HAP-1 (cell line): Measurements from ENCODE around the gene UVSSA.
"Not testable (repeated sequence)": the region's sequence is repeated elsewhere in the genome, so short reads cannot be mapped to it uniquely, and the experiment has no call there.

Source experiments
- DNase-seq, 2 experiments: peaks; one replicate each; pipeline ENCODE4 v3.0.0-alpha.2; 2016 to 2020; ENCODE audit warnings: low spot score in 2 of 2
- H3K27me3 ChIP-seq: fragments of 250-450 bp; sonication (Bioruptor Pico); 2 replicates; pipeline ENCODE4 v1.5.1; 2020; ENCODE audit warnings: low read depth, mild to moderate bottlenecking, moderate library complexity
- H3K36me3 ChIP-seq: fragments of 250-450 bp; sonication (Bioruptor Pico); replicated peaks from 2 replicates; pipeline ENCODE4 v1.5.1; 2020; ENCODE audit warnings: mild to moderate bottlenecking
- H3K4me1 ChIP-seq: fragments of 250-450 bp; sonication (Bioruptor Pico); 2 replicates; pipeline ENCODE4 v1.5.1; 2020; ENCODE audit warnings: mild to moderate bottlenecking
- H3K4me3 ChIP-seq: fragments of 250-450 bp; sonication (Bioruptor Pico); 2 replicates; pipeline ENCODE4 v1.5.1; 2020; ENCODE audit warnings: mild to moderate bottlenecking, moderate library complexity
- H3K9me3 ChIP-seq: fragments of 250-450 bp; sonication (Bioruptor Pico); 2 replicates; pipeline ENCODE4 v1.5.1; 2020; ENCODE audit warnings: mild to moderate bottlenecking, moderate library complexity
- in situ Hi-C: fragments of 300-500 bp; cut with MboI; formaldehyde crosslinking; loops from 3 replicates; pipeline ENCODE4 v1.14.3; 2020; ENCODE audit warnings: low sequenced_read_pairs, inconsistent platforms, mixed read lengths

The UVSSA gene

GRCh38 chr4:1332686-1333085 lies 14.3 kb upstream of the UVSSA start:
- H3K36me3 ChIP-seq, result peaks cover 31% of the 10 kb centered on the region
- no peaks in the 10 kb centered on the region for H3K4me1 ChIP-seq
- DNase-seq, result no peak
- no peaks in the 10 kb centered on the region for H3K27me3 ChIP-seq
- in situ Hi-C loops, result no loop called here
- H3K4me3 ChIP-seq, result no peak overlapping the region
- no peaks in the 10 kb centered on the region for H3K9me3 ChIP-seq

- H3K36me3 ChIP-seq, result peaks cover 32% of the 10 kb centered on the region
- no peaks in the 10 kb centered on the region for H3K27me3 ChIP-seq
- H3K4me1 ChIP-seq, result no peaks in the 10 kb centered on the region
- in situ Hi-C loops, result no loop called here
- no peak overlapping the region for H3K4me3 ChIP-seq
- no peaks in the 10 kb centered on the region for H3K9me3 ChIP-seq
- DNase-seq, result no peak
Measured at GRCh38 chr4:1333256-1333655, 13.8 kb upstream of the UVSSA start.

- in situ Hi-C loops, H3K27me3 ChIP-seq, H3K4me1 ChIP-seq, DNase-seq, H3K9me3 ChIP-seq, H3K4me3 ChIP-seq: not testable (repeated sequence)
- peaks cover 32% of the 10 kb centered on the region for H3K36me3 ChIP-seq
Measured at GRCh38 chr4:1333851-1334578, 13.0 kb upstream of the UVSSA start.

- Histone ChIP-seq H3K36me3 (peaks cover 35% of the 10 kb centered on the region), H3K4me1 (no peaks in the 10 kb centered on the region), H3K9me3 (no peaks in the 10 kb centered on the region), H3K4me3 (no peak overlapping the region), H3K27me3 (no peaks in the 10 kb centered on the region)
- in situ Hi-C loops, result no loop called here
- DNase-seq, result no peak
Measured at GRCh38 chr4:1334579-1334895, 12.5 kb upstream of the UVSSA start.

GRCh38 chr4:1335193-1335883 lies 11.7 kb upstream of the UVSSA start:
- H3K27me3 ChIP-seq, in situ Hi-C loops, H3K9me3 ChIP-seq, H3K4me1 ChIP-seq, DNase-seq, H3K4me3 ChIP-seq: not testable (repeated sequence)
- H3K36me3 ChIP-seq, result peaks cover 41% of the 10 kb centered on the region

GRCh38 chr4:1336088-1336491 lies 10.9 kb upstream of the UVSSA start:
- H3K36me3 ChIP-seq, result peaks cover 49% of the 10 kb centered on the region
- no peaks in the 10 kb centered on the region for H3K27me3 ChIP-seq
- no peak overlapping the region for H3K4me3 ChIP-seq
- H3K9me3 ChIP-seq, result no peaks in the 10 kb centered on the region
- DNase-seq, result no peak
- H3K4me1 ChIP-seq, result no peaks in the 10 kb centered on the region
- in situ Hi-C loops, result no loop called here

GRCh38 chr4:1337376-1337831 lies 9.6 kb upstream of the UVSSA start:
- Histone ChIP-seq H3K36me3 (peaks cover 52% of the 10 kb centered on the region), H3K27me3 (no peaks in the 10 kb centered on the region), H3K4me3 (no peak overlapping the region), H3K4me1 (no peaks in the 10 kb centered on the region), H3K9me3 (no peaks in the 10 kb centered on the region)
- in situ Hi-C loops, result no loop called here
- DNase-seq, result no peak

- Histone ChIP-seq H3K4me1 (no peaks in the 10 kb centered on the region), H3K4me3 (no peak overlapping the region), H3K9me3 (no peaks in the 10 kb centered on the region), H3K27me3 (no peaks in the 10 kb centered on the region), H3K36me3 (peaks cover 46% of the 10 kb centered on the region)
- in situ Hi-C loops, result no loop called here
- no peak for DNase-seq
Measured at GRCh38 chr4:1337951-1338751, 8.9 kb upstream of the UVSSA start.

- no peaks in the 10 kb centered on the region for H3K4me1 ChIP-seq
- no peak overlapping the region for H3K4me3 ChIP-seq
- DNase-seq, result no peak
- peaks cover 46% of the 10 kb centered on the region for H3K36me3 ChIP-seq
- in situ Hi-C loops, result no loop called here
- no peaks in the 10 kb centered on the region for H3K27me3 ChIP-seq
- no peaks in the 10 kb centered on the region for H3K9me3 ChIP-seq
Measured at GRCh38 chr4:1338752-1339414, 8.1 kb upstream of the UVSSA start.

- in situ Hi-C loops, result no loop called here
- Histone ChIP-seq H3K36me3 (peaks cover 44% of the 10 kb centered on the region), H3K4me1 (no peaks in the 10 kb centered on the region), H3K9me3 (no peaks in the 10 kb centered on the region), H3K4me3 (no peak overlapping the region), H3K27me3 (no peaks in the 10 kb centered on the region)
- no peak for DNase-seq
Measured at GRCh38 chr4:1339489-1339888, 7.5 kb upstream of the UVSSA start.

- H3K36me3 ChIP-seq, result peaks cover 40% of the 10 kb centered on the region
- in situ Hi-C loops, result loop anchor here (5.0 kb wide), 1 partner anchor 88 kb away; no protein-coding TSS in a partner anchor
Measured at GRCh38 chr4:1340181-1340747, 6.7 kb upstream of the UVSSA start.

GRCh38 chr4:1340861-1341260 lies 6.1 kb upstream of the UVSSA start:
- DNase-seq, result no peak
- Histone ChIP-seq H3K4me1 (no peaks in the 10 kb centered on the region), H3K36me3 (peaks cover 40% of the 10 kb centered on the region), H3K9me3 (no peaks in the 10 kb centered on the region), H3K4me3 (no peak overlapping the region), H3K27me3 (no peaks in the 10 kb centered on the region)
- in situ Hi-C loops, result loop anchor here (5.0 kb wide), 1 partner anchor 89 kb away; no protein-coding TSS in a partner anchor

More at GRCh38 chr4:1340181-1340747, 6.7 kb upstream of the UVSSA start:
- DNase-seq, result no peak
- no peaks in the 10 kb centered on the region for H3K4me1 ChIP-seq
- H3K27me3 ChIP-seq, result no peaks in the 10 kb centered on the region
- no peak overlapping the region for H3K4me3 ChIP-seq
- no peaks in the 10 kb centered on the region for H3K9me3 ChIP-seq

- H3K9me3 ChIP-seq, result no peaks in the 10 kb centered on the region
- peaks cover 38% of the 10 kb centered on the region for H3K36me3 ChIP-seq
- H3K4me1 ChIP-seq, result no peaks in the 10 kb centered on the region
- DNase-seq, result no peak
- no peak overlapping the region for H3K4me3 ChIP-seq
- H3K27me3 ChIP-seq, result no peaks in the 10 kb centered on the region
- in situ Hi-C loops, result loop anchor here (5.0 kb wide), 1 partner anchor 90 kb away; no protein-coding TSS in a partner anchor
Measured at GRCh38 chr4:1342003-1342402, 5.0 kb upstream of the UVSSA start.
